HG03097 (cell line): Measurements from ENCODE around the gene SH3TC2.

Experiments used
- ATAC-seq: cut with Tn5 transposase; IDR thresholded peaks from one replicate; pipeline ENCODE4 v1.9.1; 2021; ENCODE audit not compliant: unreplicated experiment, low FRiP score

Gene SH3TC2

GRCh38 chr5:148956477-148957385, 106.1 kb downstream of the SH3TC2 start:
- no peak for ATAC-seq
